ENCODE results near the gene PTGER1.

GRCh38 chr19:14516048-14516534 lies 40.9 kb upstream of the PTGER1 start:
- TF ChIP-seq CTCF (IDR thresholded peaks at IDR 0.05) (no peak), POLR2A (IDR thresholded peaks at IDR 0.05) (no peak)
